K562 (cell line): ENCODE results near the gene POLD4. TPM values are rescaled to one million over a fixed set of nuclear protein-coding genes. Genes with fewer than 3 reads are reported as not detected.

Source experiments
- ATF6 ChIP-seq: sonication (generic); formaldehyde crosslinking; IDR thresholded peaks from 2 replicates; pipeline ENCODE4 v1.4.0; 2020; ENCODE audit warnings: mild to moderate bottlenecking, missing genetic modification reagents
- BCOR ChIP-seq: fragments of 450-650 bp; IDR thresholded peaks from 2 replicates; pipeline ENCODE4 v1.6.1; 2016
- CBFB ChIP-seq: sonication (generic); formaldehyde crosslinking; IDR thresholded peaks from 2 replicates; pipeline ENCODE4 v1.4.0; 2020; ENCODE audit warnings: mild to moderate bottlenecking, missing genetic modification reagents
- ETV6 ChIP-seq, 3 experiments: fragments of 150-350 bp in 1 of 3; sonication (generic) in 1 of 3; formaldehyde crosslinking in 1 of 3; IDR thresholded peaks; 2 replicates each; pipeline versions ENCODE4 v1.6.1 to v1.8.0; 2014 to 2022; ENCODE audit warnings: borderline replicate concordance in 2 of 3, low read depth in 2 of 3, antibody characterized with exemption in 1 of 3, low read length in 1 of 3, mild to moderate bottlenecking in 1 of 3, missing genetic modification reagents in 1 of 3
- GABPA ChIP-seq: fragments of 200-800 bp; sonication (Bioruptor generic); conservative IDR thresholded peaks from 2 replicates; pipeline ENCODE4 v1.6.1; 2016; ENCODE audit warnings: low read depth, missing genetic modification characterization, missing compliant biosample characterization
- HEY1 ChIP-seq: fragments of 250-450 bp; sonication (Bioruptor Pico); IDR thresholded peaks from 2 replicates; pipeline ENCODE4 v1.5.0; 2020; ENCODE audit warnings: mild to moderate bottlenecking, moderate library complexity, borderline replicate concordance
- HNRNPH1 ChIP-seq: fragments of 200-400 bp; formaldehyde crosslinking; optimal IDR thresholded peaks from 2 replicates; pipeline ENCODE3; 2017; ENCODE audit warnings: low read depth, mild to moderate bottlenecking, low read length, moderate library complexity
- ILK ChIP-seq: fragments of 450-650 bp; IDR thresholded peaks from 2 replicates; pipeline ENCODE4 v1.6.1; 2016; ENCODE audit warnings: missing genetic modification characterization, low read depth, mild to moderate bottlenecking, missing compliant biosample characterization, moderate library complexity, borderline replicate concordance
- KAT7 ChIP-seq: sonication (generic); formaldehyde crosslinking; IDR thresholded peaks from 2 replicates; pipeline ENCODE4 v1.8.0; 2022; ENCODE audit warnings: missing genetic modification reagents, mild to moderate bottlenecking, borderline replicate concordance
- LEF1 ChIP-seq: fragments of 450-650 bp; IDR thresholded peaks from 2 replicates; pipeline ENCODE4 v1.6.1; 2016; ENCODE audit warnings: mild to moderate bottlenecking
- MCM5 ChIP-seq: fragments of 450-650 bp; IDR thresholded peaks from 2 replicates; pipeline ENCODE4 v1.6.1; 2016; ENCODE audit warnings: low read depth
- MTA1 ChIP-seq: fragments of 450-650 bp; IDR thresholded peaks from 2 replicates; pipeline ENCODE4 v1.6.1; 2017; ENCODE audit warnings: borderline replicate concordance
- PHF20 ChIP-seq: fragments of 450-650 bp; IDR thresholded peaks from 2 replicates; pipeline ENCODE4 v1.6.1; 2018; ENCODE audit not compliant: partially characterized antibody
- RBM17 ChIP-seq: fragments of 200-400 bp; formaldehyde crosslinking; IDR thresholded peaks from 2 replicates; pipeline ENCODE4 v1.6.1; 2017; ENCODE audit warnings: low read depth, mild to moderate bottlenecking, low read length, borderline replicate concordance
- RBM25 ChIP-seq: fragments of 200-400 bp; formaldehyde crosslinking; IDR thresholded peaks from 2 replicates; pipeline ENCODE4 v1.6.1; 2018; ENCODE audit warnings: low read length, low read depth, moderate library complexity; ENCODE audit not compliant: severe bottlenecking
- SMAD4 ChIP-seq: fragments of 250-450 bp; sonication (Bioruptor Pico); conservative IDR thresholded peaks from 2 replicates; pipeline ENCODE4 v1.8.0; 2021; ENCODE audit warnings: inconsistent platforms, mild to moderate bottlenecking, moderate library complexity
- TCF7 ChIP-seq: sonication (generic); IDR thresholded peaks from 2 replicates; pipeline ENCODE4 v1.6.1; 2016; ENCODE audit warnings: antibody characterized with exemption, borderline replicate concordance
- ZFP30 ChIP-seq: fragments of 250-450 bp; sonication (Bioruptor Pico); IDR thresholded peaks from 2 replicates; pipeline ENCODE4 v1.8.0; 2022; ENCODE audit warnings: moderate library complexity, mild to moderate bottlenecking, inconsistent platforms, borderline replicate concordance
- ZNF263 ChIP-seq: sonication (generic); formaldehyde crosslinking; IDR thresholded peaks from 2 replicates; pipeline ENCODE4 v1.8.0; 2022; ENCODE audit warnings: mild to moderate bottlenecking, missing genetic modification reagents, borderline replicate concordance
- ZNF609 ChIP-seq: sonication (generic); formaldehyde crosslinking; IDR thresholded peaks from 2 replicates; pipeline ENCODE4 v1.8.1; 2023; ENCODE audit warnings: missing genetic modification reagents, mild to moderate bottlenecking, borderline replicate concordance
- ZNF77 ChIP-seq: fragments of 250-450 bp; sonication (Bioruptor Pico); IDR thresholded peaks from 2 replicates; pipeline ENCODE4 v1.5.0; 2020
- polyA plus RNA-seq, 8 experiments: library from polyadenylated mRNA; depleted of rRNA in 4 of 8; stranded (reverse) in 5 of 8; unstranded in 3 of 8; fragments of >200 nt; fragmentation: Nextera tagmentation in 2 of 8; fragmentation: Illumina TruSeq in 1 of 8; extraction: Ambion mirVana in 2 of 8; extraction: Trizol in 1 of 8; gene quantifications; 2 replicates each; pipeline versions ENCODE4 v1.2.1 to v1.2.3, GENCODE V29; 2011 to 2014; ENCODE audit warnings: inconsistent platforms in 1 of 8, missing spikeins in 1 of 8
- total RNA-seq, 7 experiments: library from RNA; depleted of rRNA in 6 of 7; stranded (reverse); fragments of >200 nt in 6 of 7; fragmentation: Illumina TruSeq in 2 of 7; extraction: Trizol in 2 of 7; gene quantifications; 2 replicates each; pipeline versions ENCODE4 v1.2.1 to v1.2.3, GENCODE V29; 2011 to 2021; ENCODE audit warnings: low replicate concordance in 1 of 7

POLD4 gene
- total and polyA plus RNA-seq, 9 of the 15 experiments (the other 6 are each of a cell fraction or from before 2014, with no cell fraction given): 5.8 to 64.5 (median 18.3) TPM

- TF ChIP-seq ILK (no peak), ZFP30 (CRISPR knock-in tag) (no peak), KAT7 (CRISPR knock-in tag) (no peak), BCOR (no peak), RBM25 (no peak), TCF7 (no peak), SMAD4 (CRISPR knock-in tag) (peak; percentile 62), PHF20 (peak; percentile 25), ETV6 (IDR thresholded peaks at IDR 0.05; ENCODE audit: borderline replicate concordance in 1 of 2, low read depth in 2 of 2, low read length in 1 of 2) (0 out of 4 replicates have a peak, but pooled peaks of 1 of the 2 experiments have one; percentile 45), ETV6 (CRISPR knock-in tag; IDR thresholded peaks at IDR 0.05; ENCODE audit: borderline replicate concordance) (no peak), GABPA (tag) (peak; percentile 94), RBM17 (no peak), ZNF77 (CRISPR knock-in tag) (no peak), ZNF609 (CRISPR knock-in tag) (no peak), HNRNPH1 (no peak), ATF6 (CRISPR knock-in tag) (no peak), CBFB (no peak), LEF1 (no peak), ZNF263 (CRISPR knock-in tag) (no peak), HEY1 (no peak), MTA1 (no peak), MCM5 (no peak)
Observed at GRCh38 chr11:67401495-67402191, 48.3 kb upstream of the POLD4 start, which contains the start of gene PPP1CA (continued).
